Activated effector memory CD4-positive, alpha-beta T cell treated with Interleukin-2 at 50 U/mL for 16 hours (primary cell): ENCODE data around the gene HOXC6.
A peak's percentile ranks its signal among the peaks of the same experiment; 100 is the strongest.

Source experiments
- DNase-seq: peaks from one replicate; pipeline ENCODE4 v3.0.0-alpha.2; 2020

The HOXC6 gene

GRCh38 chr12:54002915-54003389, 25.3 kb upstream of the HOXC6 start:
- DNase-seq = no peak

DNA sequence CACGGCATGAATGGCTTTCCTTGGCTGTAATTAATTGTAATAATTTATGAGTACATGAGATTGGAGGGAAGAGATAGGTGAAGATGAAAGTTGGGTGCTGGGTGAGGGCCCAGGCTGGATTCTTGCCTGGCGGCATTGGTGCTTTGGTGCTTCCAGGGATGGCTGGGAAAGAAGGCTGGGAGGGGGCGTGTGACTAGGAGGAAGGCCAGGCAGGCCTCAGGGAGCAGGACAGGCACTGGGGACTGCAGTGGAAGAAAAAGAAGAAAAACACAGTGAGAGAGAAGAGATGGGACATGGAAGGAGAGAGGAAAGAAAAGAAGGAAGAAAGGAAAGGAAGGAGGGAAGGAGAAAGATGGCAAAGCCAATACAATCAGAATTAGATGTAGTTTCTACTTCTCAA, 24.6 kb upstream of the HOXC6 start:
- DNase-seq = no peak

GRCh38 chr12:54004063-54004840, 24.0 kb upstream of the HOXC6 start:
- DNase-seq = no peak

DNA sequence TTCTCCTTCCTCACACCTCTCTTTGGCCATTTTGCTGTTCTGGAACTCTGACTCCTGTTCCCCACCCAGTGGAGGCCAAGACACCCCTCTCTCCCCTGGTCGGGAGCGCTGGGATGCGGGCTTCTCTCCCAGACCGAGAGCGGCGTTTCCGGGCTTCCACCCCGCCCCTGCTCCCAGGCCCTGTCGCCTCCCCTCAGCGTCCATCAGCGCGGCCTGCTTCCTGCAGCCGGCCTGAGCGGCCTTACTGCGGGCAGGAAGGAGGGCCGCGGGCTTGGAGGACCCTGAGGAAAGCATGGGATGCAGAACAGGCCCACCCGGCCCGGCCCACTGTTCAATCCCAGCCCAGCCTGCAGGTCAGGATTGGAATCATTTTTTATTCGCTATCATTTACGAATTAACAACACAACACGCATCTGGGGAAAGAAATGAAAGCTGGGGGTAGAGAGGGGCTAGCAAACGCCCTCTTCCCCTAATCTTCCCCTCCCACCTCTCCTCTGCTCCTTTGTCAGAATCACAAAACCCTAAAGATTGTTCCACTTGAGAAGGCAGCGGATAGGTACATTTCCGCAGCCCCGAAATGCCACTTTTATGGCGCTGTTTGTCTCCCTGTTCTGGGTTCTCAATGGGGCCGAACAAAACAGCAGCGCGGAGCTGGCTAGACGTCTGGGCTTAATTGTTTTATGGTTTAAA, 23.3 kb upstream of the HOXC6 start:
- DNase-seq = no peak

DNA sequence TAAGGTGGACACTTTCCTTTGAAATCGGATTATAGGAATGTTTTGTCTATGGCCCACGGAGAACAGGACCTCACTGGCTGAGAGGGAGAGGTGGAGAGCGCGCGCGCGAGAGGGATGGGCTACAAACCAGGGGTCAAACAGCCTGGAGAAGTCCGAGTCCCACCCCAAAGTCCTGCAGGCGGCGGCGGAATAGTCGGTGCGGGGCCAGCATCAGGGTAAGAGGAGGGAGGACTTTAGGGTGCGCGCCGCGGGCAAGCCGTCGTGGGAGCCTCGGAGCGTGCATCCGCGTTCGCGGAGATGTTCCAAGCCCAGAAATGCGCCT, 22.7 kb upstream of the HOXC6 start:
- DNase-seq = no peak

DNA sequence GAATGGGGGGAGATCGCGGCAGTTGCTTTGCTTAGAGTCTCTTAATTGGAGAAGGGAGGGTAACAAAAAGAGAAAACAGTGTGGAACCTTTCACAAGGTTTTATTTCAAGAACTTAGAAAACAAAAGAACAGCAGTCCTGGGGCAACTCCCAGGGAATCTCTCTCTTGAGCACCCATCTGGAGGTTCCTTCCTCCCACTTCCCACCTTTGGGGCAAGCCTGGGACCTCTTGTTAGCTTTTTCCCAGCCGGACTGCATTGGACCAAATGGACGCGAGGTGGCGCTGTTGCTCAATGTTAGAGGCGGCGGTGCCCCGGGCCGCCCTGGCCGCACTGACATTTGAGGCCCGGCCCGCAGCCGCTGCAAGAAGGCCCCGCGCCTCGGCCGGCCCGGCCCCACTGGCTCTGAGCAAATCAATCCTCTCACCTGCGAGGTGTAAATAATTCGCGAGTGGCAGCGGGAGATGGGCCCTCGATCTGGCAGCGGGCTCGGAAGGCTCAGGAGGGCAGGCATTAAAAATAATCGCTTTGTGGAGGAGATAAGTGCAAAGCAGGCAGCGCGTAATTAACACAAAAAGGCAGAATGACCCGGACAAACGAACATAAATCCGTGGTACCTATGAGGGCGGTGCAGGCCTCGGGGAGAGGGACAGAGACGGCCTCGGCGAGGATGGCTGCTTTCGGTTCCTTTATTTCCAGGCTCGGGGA, 22.2 kb upstream of the HOXC6 start:
- peak; percentile 69 for DNase-seq

DNA sequence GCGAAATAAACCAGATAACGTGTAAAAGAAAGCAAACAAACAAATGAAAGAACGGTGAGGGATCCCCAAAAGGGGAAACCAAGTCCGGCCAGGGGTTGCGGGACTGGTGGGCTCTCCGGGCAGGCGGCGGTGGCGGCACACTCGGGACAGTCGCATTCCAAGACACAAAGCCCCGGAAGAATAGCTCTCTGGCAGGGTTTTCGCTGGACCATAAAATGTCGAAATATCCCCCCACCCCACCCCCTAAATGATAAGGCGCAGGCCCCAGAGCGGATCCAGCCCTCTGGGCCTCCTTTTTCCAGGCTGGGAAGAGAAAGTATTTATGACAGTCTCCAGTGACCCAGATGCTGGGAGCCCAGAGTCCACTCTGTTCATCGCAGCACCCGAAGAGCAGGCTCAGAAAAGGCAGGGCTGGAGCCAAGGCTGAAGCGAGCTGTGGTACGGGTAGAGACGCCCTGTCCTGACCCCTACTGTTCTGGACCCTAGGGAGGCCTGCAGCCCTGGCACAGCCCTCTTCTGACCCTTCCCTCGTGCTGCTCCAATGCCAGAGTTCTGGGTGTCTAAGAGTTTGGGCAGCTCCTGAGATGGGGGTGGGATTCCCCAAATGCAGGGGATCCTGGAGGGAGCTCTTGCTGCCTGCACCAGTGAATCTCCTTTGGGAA, 21.6 kb upstream of the HOXC6 start:
- no peak for DNase-seq

GRCh38 chr12:54007538-54008259, 20.5 kb upstream of the HOXC6 start:
- no peak for DNase-seq

GRCh38 chr12:54008260-54008552, 20.0 kb upstream of the HOXC6 start:
- no peak for DNase-seq

DNA sequence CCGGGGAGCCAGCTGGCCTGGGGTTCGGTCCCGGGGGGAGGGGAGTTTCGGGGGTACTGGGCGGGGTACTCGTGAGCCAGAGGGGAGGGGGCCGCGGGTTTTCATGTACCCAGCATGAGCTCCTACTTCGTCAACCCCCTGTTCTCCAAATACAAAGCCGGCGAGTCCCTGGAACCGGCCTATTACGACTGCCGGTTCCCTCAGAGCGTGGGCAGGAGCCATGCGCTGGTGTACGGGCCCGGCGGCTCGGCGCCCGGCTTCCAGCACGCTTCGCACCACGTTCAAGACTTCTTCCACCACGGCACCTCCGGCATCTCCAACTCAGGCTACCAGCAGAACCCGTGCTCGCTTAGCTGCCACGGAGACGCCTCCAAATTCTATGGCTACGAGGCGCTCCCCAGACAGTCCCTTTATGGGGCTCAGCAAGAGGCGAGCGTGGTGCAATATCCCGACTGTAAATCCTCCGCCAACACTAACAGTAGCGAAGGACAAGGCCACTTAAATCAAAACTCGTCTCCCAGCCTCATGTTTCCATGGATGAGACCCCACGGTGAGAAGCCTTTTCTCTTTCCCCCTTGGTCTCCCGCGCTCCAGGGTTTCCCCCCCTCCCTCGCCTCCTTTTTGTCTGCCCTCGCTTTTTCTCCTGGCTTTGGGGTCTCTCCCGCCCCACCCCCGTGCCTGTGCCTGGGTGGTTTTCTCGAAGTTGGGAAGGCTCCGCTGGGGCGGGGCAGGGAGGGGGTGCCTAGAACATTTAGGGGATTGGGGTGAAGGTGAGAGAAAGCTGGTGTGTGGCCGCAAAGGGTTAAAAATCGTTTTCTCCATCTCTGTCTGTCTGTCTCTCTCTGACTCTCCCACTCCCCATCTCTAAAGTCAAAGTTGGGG, 18.8 kb upstream of the HOXC6 start:
- no peak for DNase-seq

- no peak for DNase-seq
Observed at GRCh38 chr12:54010053-54010971, 17.9 kb upstream of the HOXC6 start.

DNA sequence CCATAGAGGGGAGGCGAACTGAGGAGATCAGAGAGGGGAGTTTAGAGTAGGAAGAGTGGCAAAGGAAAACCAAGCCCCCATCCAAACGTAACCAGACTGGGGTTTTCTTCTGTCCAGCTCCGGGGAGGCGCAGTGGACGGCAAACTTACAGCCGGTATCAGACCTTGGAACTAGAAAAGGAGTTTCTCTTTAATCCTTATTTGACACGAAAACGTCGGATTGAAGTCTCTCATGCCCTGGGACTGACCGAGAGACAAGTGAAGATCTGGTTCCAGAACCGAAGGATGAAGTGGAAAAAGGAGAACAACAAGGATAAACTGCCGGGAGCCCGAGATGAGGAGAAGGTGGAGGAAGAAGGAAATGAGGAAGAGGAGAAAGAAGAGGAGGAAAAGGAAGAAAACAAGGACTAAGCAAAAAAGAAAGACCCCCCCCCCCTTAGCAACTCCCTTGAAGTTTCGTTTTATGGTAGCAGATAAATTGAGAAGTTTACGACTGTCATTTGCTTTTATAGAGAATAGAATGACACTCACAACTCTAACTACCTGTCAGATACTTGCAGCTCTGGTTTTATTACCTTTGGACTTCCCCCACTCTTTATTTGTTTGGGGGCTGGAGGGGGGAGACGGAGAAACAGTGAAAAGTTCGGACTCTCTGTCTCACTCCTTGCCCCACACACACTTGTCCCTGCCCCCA, 17.1 kb upstream of the HOXC6 start:
- DNase-seq = no peak

- no peak for DNase-seq
Observed at GRCh38 chr12:54011665-54012532, 16.3 kb upstream of the HOXC6 start.

GRCh38 chr12:54012631-54013409, 15.4 kb upstream of the HOXC6 start:
- no peak for DNase-seq

- DNase-seq = no peak
Observed at GRCh38 chr12:54014377-54015017, 13.7 kb upstream of the HOXC6 start.

- DNase-seq = no peak
Observed at GRCh38 chr12:54015018-54015931, 13.0 kb upstream of the HOXC6 start.

- no peak for DNase-seq
Observed at GRCh38 chr12:54016051-54016450, 12.2 kb upstream of the HOXC6 start.
